ENCODE data around the gene MARVELD3.
"Not testable (repeated sequence)": the region's sequence is repeated elsewhere in the genome, so short reads cannot be mapped to it uniquely, and the experiment has no call there.

Gene MARVELD3

DNA sequence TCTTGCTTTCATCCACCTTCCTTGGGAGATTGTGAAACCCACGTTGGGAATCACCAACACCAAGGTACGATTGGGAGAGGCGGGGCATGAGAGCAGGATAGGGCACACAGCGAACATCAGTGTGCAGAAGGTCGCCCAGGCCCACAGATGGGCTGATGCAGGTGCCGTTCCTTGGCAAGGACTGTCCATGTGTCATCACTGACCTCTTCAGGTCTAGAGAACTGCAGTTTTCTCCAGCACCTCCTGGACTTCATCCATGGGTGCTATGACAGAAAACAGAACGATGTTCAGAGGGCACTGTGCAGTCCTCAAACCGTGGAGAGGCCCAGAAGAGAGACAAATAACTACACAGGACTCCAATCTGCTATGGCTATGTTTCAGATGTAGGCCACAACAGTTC, 25.2 kb upstream of the MARVELD3 start:
- DNase-seq (ENCODE audit: low read depth): no peak
- H3K4me3 ChIP-seq (ENCODE audit: low read depth, low read length): no peak overlapping the region
- TF ChIP-seq MYC (IDR thresholded peaks at IDR 0.05; ENCODE audit: low read depth, low read length): no peak
- no peak for TF ChIP-seq CTCF (IDR thresholded peaks at IDR 0.05; ENCODE audit: low read depth, low read length)
- no peak for TF ChIP-seq POLR2A (IDR thresholded peaks at IDR 0.05; ENCODE audit: extremely low read depth, insufficient read length)
- TF ChIP-seq, protein P1, sequence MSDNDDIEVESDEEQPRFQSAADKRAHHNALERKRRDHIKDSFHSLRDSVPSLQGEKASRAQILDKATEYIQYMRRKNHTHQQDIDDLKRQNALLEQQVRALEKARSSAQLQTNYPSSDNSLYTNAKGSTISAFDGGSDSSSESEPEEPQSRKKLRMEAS (IDR thresholded peaks at IDR 0.05; ENCODE audit: low read depth, low read length): no peak

- DNase-seq (ENCODE audit: low read depth): no peak
- TF ChIP-seq MYC (IDR thresholded peaks at IDR 0.05; ENCODE audit: low read depth, low read length) (no peak), CTCF (IDR thresholded peaks at IDR 0.05; ENCODE audit: low read depth, low read length) (no peak), POLR2A (IDR thresholded peaks at IDR 0.05; ENCODE audit: extremely low read depth, insufficient read length) (no peak)
- TF ChIP-seq, protein P1 (IDR thresholded peaks at IDR 0.05; ENCODE audit: low read depth, low read length): no peak
- no peak overlapping the region for H3K4me3 ChIP-seq (ENCODE audit: low read depth, low read length)
Observed at GRCh38 chr16:71609066-71609465, 16.9 kb upstream of the MARVELD3 start.

- H3K4me3 ChIP-seq (ENCODE audit: low read depth, low read length): no peak overlapping the region
- no peak for DNase-seq (ENCODE audit: low read depth)
- TF ChIP-seq MYC (IDR thresholded peaks at IDR 0.05; ENCODE audit: low read depth, low read length): no peak
- TF ChIP-seq CTCF (IDR thresholded peaks at IDR 0.05; ENCODE audit: low read depth, low read length): no peak
- no peak for TF ChIP-seq POLR2A (IDR thresholded peaks at IDR 0.05; ENCODE audit: extremely low read depth, insufficient read length)
- TF ChIP-seq, protein P1 (IDR thresholded peaks at IDR 0.05; ENCODE audit: low read depth, low read length): no peak
Observed at GRCh38 chr16:71610447-71610846, 15.5 kb upstream of the MARVELD3 start.

DNA sequence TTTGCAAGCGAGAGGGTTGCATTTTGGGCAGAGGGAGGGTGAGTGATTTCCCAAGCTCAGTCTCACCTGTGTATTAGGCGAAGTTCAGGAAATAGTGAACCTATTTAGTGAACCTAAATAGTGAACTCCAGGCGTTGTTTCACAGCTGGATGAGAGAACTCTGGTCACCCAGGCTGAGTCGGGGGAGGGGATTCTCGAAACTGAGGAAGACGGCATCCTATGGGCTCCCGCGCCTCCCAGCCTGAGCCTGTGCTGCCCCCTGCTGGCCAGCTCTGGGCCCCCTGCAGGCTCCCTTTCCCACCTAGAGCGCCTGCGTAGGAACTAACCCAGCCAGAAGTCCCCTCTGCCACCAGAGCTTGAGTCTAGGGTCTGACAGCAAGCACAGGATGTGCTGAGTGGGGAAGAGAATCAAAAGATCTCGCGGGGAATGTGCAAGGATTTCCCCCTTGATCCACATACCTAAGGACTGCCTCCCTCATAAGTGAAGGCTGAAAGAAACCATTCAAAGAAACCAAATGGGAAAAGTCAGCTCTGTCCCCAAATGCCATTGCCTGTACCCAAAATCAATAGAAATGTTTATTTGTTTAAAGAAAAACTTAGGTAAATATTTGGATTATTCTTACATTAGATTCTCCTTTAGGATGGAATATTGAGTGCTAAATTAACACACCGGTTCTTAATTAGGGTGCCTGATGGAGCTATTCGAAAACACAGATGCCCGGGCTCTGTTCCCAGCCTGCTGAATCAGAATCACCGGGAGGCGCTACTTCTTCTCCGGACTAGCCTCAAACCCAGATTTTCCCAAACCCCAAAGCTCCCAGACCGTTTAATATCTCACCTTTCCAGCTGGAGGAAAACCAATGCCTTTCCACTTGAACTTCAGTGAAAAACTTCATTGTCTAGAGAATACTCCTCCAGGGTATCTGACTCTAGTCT, 14.8 kb upstream of the MARVELD3 start:
- DNase-seq (ENCODE audit: low read depth): peak; percentile 80
- H3K4me3 ChIP-seq (ENCODE audit: low read depth, low read length): no peak overlapping the region
- no peak for TF ChIP-seq POLR2A (IDR thresholded peaks at IDR 0.05; ENCODE audit: extremely low read depth, insufficient read length)
- TF ChIP-seq CTCF (IDR thresholded peaks at IDR 0.05; ENCODE audit: low read depth, low read length): peak; percentile 85
- TF ChIP-seq MYC (IDR thresholded peaks at IDR 0.05; ENCODE audit: low read depth, low read length): no peak
- TF ChIP-seq, protein P1 (IDR thresholded peaks at IDR 0.05; ENCODE audit: low read depth, low read length): no peak

- not testable (repeated sequence) for H3K4me3 ChIP-seq (ENCODE audit: low read depth, low read length); DNase-seq (ENCODE audit: low read depth)
Observed at GRCh38 chr16:71614956-71615355, 11.0 kb upstream of the MARVELD3 start.

DNA sequence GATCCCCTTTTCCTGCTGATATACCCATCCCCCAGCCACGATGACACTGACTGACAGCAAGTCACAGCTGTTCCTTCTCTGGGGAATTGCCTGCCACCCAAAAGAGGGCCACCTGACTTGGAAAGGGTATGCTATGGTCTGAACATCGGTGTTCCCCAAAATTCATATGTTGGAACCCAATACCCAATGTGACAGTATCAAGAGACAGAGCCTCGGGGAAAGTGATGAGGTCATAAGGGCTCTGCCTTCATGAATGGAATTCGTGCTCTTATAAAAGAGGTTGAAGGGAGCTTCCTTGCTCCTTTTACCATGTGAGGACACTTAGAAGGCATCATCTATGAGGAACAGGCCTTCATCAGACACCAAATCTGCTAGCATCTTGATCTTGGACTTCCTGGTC, 7.6 kb upstream of the MARVELD3 start:
- no peak for DNase-seq (ENCODE audit: low read depth)
- TF ChIP-seq, protein P1 (IDR thresholded peaks at IDR 0.05; ENCODE audit: low read depth, low read length): no peak
- no peak for TF ChIP-seq POLR2A (IDR thresholded peaks at IDR 0.05; ENCODE audit: extremely low read depth, insufficient read length)
- TF ChIP-seq CTCF (IDR thresholded peaks at IDR 0.05; ENCODE audit: low read depth, low read length): no peak
- TF ChIP-seq MYC (IDR thresholded peaks at IDR 0.05; ENCODE audit: low read depth, low read length): no peak
- no peak overlapping the region for H3K4me3 ChIP-seq (ENCODE audit: low read depth, low read length)
